ENCODE data around the gene IGSF1. TPM values are rescaled to one million over a fixed set of nuclear protein-coding genes. Genes with fewer than 3 reads are reported as not detected.

IGSF1 gene
- total RNA-seq, 1 experiment from 2014 or later, result 0.08 TPM

- H3K27me3 ChIP-seq (ENCODE audit: control insufficient read depth, insufficient read depth, low read length), result peaks cover 3% of the 10 kb centered on the region; the same call in 1 of the 2 replicates
- POLR2A ChIA-PET, result no interaction called here
- TF ChIP-seq REST (IDR thresholded peaks at IDR 0.05; ENCODE audit: insufficient read depth in 1 of 2, low read depth in 2 of 2, low read length in 1 of 2) (no peak), POLR2AphosphoS5 (IDR thresholded peaks at IDR 0.05; ENCODE audit: low read depth, low read length) (no peak), SIN3A (IDR thresholded peaks at IDR 0.05; ENCODE audit: borderline replicate concordance, insufficient read depth, low read depth, low read length) (no peak), TCF7L2 (IDR thresholded peaks at IDR 0.05; ENCODE audit: low read depth, low read length) (no peak), CTCF (IDR thresholded peaks at IDR 0.05) (no peak)
- intact Hi-C loops (cut with micrococcal nuclease; ENCODE audit: unreplicated experiment), result no loop called here
- H3K4me1 ChIP-seq (ENCODE audit: control insufficient read depth, insufficient read depth, low read length), result no peaks in the 10 kb centered on the region
- in situ Hi-C loops (cut with HindIII; ENCODE audit: low pct_unique_long_range_greater_than_20kb, low sequenced_read_pairs), result no loop called here
- CTCF ChIA-PET, result no interaction called here
- H3K36me3 ChIP-seq (ENCODE audit: control insufficient read depth, insufficient read depth, low read length), result no peaks in the 10 kb centered on the region
- no TSS peak for BruUV-seq (replicated peaks)
- H3K9me3 ChIP-seq (ENCODE audit: control insufficient read depth, insufficient read depth, low read depth, low read length), result no peaks in the 10 kb centered on the region
- no peak overlapping the region for H3K4me3 ChIP-seq (ENCODE audit: low read depth in 2 of 2, low read length in 2 of 2)
- ATAC-seq, result no peak
- no peak for DNase-seq (ENCODE audit: low read depth, low spot score)
- no peak overlapping the region for H3K27ac ChIP-seq (ENCODE audit: low read length)
Measured at GRCh38 chrX:131273011-131273410, 16.1 kb downstream of the IGSF1 start.

GRCh38 chrX:131271826-131272225 lies 17.3 kb downstream of the IGSF1 start:
- ChIA-PET CTCF (no interaction called here), POLR2A (no interaction called here)
- peaks cover 3% of the 10 kb centered on the region; the same call in 1 of the 2 replicates for H3K27me3 ChIP-seq (ENCODE audit: control insufficient read depth, insufficient read depth, low read length)
- DNase-seq (ENCODE audit: low read depth, low spot score) (no peak), ATAC-seq (no peak)
- intact Hi-C loops (cut with micrococcal nuclease; ENCODE audit: unreplicated experiment) (no loop called here), in situ Hi-C loops (cut with HindIII; ENCODE audit: low pct_unique_long_range_greater_than_20kb, low sequenced_read_pairs) (no loop called here)
- H3K4me3 ChIP-seq (ENCODE audit: low read depth in 2 of 2, low read length in 2 of 2), result no peak overlapping the region
- no peak overlapping the region for H3K27ac ChIP-seq (ENCODE audit: low read length)
- H3K9me3 ChIP-seq (ENCODE audit: control insufficient read depth, insufficient read depth, low read depth, low read length), result no peaks in the 10 kb centered on the region
- TF ChIP-seq CTCF (IDR thresholded peaks at IDR 0.05), result no peak
- no peak for TF ChIP-seq POLR2AphosphoS5 (IDR thresholded peaks at IDR 0.05; ENCODE audit: low read depth, low read length)
- TF ChIP-seq SIN3A (IDR thresholded peaks at IDR 0.05; ENCODE audit: borderline replicate concordance, insufficient read depth, low read depth, low read length), result no peak
- TF ChIP-seq TCF7L2 (IDR thresholded peaks at IDR 0.05; ENCODE audit: low read depth, low read length), result no peak
- no peak for TF ChIP-seq REST (IDR thresholded peaks at IDR 0.05; ENCODE audit: insufficient read depth in 1 of 2, low read depth in 2 of 2, low read length in 1 of 2)
- no TSS peak for BruUV-seq (replicated peaks)
- no peaks in the 10 kb centered on the region for H3K4me1 ChIP-seq (ENCODE audit: control insufficient read depth, insufficient read depth, low read length)
- no peaks in the 10 kb centered on the region for H3K36me3 ChIP-seq (ENCODE audit: control insufficient read depth, insufficient read depth, low read length)

Measured in Panc1 (cell line).